ENCODE results near the gene STK32A.

Gene STK32A

DNA sequence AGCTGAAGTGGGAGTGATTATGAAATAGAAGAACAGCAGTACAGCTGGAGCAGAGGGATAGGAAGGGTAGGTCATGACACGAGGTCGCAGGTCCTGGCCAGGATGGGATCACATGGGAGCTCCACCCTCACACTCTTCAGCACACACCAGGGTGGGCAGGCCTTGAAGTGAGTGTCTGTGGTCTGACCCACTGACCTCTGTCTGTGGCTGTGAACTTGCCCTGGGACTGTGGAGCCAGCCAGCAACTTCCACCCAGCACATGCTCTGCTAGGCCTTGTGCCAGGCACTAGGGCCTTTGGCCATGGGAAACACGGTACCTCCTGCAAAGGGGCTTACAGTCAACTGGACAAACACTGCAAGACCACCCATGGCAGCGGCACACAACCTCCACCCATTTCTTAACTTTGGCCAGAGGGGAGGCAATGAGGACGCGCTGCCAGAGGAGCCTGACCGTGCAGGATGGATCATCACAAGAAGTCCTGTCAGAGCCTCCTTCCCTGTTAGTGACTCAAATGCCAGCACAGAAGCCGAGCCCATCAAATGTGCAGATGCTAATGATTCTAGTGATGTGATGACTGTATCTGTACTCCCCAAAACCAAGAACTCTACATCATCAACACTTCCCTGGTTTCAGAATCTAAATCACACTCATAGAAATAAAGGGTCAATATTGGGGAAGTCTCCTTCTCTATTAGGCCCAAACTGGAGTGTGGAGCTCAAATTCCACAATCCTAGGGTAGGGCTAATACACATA, 161.4 kb downstream of the STK32A start:
- DNase-seq: no peak

DNA sequence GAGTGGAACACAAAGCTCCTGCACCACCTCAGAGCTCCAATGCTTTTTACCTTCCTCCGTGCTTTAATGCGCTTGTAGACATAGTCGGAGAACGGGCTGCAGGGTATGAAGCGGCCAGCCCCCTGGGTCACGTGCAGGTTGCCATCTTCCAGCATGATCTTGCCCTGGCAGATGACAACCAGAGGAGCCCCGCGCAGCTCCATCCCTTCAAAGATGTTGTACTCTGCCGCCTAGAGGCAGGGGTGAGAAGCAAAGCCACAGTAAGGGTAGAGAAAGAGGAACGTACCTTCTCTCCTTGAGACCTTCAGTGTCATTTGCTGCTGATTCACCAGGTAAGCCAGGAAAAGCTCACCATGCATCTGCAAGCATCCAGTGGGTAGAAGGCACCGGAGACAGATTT, 162.8 kb downstream of the STK32A start:
- no peak for DNase-seq

DNA sequence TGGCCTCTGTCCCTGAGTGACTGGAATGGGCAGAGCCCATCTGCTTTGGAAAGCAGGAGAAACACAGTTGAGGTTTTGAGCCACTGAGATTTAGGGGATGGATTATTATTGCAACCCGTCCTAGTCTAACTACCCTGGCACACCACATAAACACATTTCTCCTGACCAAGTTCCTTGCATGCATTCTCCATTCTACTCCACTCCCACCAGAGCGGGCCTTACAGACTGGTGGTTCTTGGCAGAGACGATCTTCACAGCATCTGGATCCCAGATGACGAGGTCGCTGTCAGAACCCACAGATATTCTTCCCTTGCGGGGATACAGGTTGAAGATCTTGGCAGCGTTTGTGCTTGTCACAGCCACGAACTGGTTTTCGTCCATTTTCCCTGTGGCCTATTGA, 164.0 kb downstream of the STK32A start:
- DNase-seq: no peak

DNA sequence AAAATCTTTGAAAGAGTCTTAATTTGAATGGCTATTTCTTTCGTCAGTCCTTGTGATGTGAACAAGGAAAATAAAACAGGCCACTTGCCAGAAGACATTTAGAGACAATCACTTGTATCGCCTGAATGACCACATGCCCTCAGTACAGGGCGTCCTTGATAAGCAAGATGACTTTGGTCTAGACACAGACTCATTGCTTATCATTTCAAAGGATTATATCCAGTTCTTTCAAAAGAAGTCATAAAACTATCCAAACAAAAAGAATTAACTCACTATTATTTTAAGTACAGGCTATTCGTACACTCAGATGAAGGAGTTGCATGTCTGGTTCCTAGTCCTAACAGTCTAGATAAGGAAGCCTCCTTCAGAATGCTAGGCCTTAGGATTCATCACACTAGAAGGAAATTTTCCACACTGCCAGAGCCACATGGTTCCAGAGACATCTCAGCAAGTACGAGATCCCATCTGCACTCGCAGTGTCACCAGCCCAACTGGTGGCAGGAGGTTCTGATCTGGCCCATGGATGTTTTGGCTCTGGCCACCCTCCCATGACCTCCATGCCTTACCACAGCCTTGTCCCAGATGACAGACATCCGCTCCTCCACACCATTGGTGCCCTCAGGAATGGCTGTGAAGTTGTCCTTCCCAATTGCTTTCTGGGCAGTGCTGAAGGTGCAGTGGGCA, 165.4 kb downstream of the STK32A start:
- no peak for DNase-seq

DNA sequence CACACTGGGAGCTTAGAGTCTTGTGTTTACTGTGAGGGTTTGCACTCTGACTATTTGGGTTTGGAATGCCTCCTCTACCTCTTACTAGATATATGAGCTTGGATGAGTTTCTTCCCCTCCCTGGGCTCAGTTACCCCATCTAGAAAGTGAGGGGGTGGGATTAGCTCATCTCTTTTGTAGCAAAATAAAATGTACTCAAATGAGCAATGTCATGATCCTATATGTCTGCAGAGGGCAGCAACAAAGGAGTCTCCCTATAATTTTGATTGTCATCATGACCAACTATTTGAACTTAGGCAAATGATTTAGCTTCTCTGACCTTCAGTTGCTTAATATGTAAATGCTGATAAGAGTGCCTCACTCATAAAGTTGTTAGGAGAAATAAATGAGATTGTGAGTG, 166.1 kb downstream of the STK32A start:
- DNase-seq: no peak

DNA sequence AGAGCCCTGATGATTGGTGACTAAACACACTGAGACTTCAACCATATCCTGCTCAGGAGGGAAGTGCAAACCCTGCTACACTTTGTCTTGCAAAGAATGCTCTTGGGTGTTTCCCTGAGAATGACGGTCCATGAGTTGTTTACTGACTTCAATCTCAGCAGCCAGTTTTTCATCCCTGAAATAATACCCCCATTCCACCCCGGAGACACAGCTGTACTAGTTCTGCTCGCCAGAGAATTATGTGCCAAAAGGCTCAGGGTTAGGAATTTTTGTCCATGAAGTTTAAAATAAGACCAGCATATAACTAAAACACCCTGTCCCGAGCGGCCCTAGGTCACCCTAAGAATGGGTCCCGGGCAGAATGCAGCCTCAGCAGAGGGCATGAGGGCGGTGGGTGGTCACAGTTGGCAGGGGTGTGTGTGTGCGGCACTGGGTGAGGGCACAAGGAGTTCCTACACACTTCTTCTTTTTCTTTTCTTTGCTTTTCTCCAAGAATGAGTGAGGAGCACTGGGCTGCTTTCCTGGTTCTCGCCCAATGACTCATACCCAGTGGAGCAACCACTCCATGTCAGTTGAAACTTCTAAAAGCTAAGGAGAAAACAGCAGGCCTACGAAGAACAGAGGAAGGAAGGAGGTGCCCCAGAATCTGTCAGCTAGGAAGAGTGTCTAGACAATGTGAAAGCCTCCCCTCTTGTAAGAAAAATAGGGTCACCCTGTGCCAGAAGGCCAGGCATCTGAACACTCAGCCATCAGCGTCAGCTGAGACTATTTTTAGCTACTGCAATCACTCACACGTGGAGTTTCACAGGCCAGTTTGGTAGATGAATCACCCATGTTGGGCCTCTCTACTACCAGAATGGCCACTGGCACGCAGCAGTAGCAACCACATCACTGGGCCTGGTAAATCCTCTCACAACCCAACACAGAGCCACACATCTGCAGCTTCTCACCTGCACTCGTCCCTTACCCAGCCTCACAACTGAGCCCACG, 169.1 kb downstream of the STK32A start:
- DNase-seq: peak in 1 of 2 donors; percentile 20

DNA sequence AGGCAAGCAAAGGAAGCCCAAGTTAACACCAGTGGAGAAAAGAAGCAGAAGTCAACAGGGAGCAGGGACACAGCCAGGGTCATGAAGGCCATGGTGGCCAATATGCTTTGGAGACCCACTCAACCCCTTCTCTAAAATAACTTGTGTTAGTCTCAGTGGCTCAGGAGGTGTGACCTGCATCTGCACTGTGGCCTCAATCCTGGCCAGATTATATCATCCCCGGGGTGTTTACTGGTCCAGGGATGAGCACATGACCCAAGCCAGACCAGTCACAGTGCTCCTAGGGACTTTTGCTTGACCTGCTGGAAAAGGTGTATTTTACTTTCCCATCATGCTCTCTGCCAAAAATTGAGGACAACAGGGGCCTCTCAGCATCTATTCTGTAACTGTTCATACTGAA, 169.9 kb downstream of the STK32A start:
- DNase-seq: no peak

DNA sequence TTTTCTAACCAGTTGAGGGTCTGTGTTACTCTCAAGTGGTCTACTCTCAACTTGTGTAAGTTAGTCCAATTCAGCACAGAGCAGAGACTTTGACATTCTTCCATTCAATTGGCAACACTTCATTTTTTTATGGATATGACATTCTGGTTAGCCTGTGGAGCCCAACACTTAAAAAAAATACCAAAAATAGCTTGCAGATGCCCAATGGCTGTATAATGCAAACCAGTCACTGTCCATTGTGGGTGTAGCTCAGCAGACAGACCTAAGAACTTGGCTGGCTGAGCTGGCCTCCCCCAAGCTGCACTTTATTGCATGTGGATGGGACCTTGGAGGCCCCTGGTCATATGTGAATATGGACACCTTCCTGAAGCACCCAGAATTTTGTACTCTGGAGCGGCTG, 171.8 kb downstream of the STK32A start:
- no peak for DNase-seq

DNA sequence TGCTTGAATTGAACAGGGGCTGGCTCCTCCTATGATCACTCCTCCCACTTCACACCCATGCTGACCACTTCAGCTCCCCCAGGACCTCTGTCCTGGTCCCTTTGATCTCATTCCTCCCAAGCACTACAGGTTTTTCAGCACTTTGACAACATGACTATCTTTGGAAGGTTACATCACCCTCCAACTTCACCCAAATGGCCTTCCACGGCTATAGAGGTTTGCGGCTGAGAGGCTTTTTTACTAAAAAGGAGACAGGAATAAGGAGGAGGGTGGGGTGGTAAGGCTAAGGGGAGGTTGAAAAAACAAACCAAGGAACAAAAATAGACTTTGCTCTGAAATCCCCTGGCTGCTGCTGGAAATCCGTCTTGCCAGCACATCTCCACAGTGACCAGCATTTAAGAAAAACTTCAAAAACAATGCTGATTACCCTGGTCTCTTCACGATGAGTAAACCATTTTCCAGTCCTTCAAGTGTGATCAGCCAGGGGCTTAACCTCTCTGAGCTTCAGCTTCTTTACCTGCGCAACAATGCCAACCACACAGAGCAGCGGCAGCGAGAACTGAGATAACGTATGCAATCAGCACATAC, 172.4 kb downstream of the STK32A start:
- no peak for DNase-seq

DNA sequence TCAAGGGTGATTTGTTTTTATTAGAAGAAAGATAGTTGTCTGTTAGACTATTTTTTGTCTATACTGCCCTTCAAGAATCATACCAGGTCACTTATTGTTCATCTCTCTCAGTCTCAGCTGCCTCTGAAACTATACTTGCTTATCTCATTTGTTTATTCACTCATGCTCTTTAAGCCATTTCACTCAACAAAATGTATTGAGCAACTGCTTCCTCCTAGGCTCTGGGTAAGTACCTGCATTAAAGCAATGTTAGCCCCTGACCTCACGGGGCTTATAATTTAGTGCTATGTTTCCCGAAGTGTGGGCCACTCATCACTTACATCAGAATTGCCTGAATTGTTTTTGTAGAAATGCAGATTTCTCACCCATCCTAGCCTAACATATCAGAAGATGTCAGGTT, 174.2 kb downstream of the STK32A start:
- DNase-seq: no peak

DNA sequence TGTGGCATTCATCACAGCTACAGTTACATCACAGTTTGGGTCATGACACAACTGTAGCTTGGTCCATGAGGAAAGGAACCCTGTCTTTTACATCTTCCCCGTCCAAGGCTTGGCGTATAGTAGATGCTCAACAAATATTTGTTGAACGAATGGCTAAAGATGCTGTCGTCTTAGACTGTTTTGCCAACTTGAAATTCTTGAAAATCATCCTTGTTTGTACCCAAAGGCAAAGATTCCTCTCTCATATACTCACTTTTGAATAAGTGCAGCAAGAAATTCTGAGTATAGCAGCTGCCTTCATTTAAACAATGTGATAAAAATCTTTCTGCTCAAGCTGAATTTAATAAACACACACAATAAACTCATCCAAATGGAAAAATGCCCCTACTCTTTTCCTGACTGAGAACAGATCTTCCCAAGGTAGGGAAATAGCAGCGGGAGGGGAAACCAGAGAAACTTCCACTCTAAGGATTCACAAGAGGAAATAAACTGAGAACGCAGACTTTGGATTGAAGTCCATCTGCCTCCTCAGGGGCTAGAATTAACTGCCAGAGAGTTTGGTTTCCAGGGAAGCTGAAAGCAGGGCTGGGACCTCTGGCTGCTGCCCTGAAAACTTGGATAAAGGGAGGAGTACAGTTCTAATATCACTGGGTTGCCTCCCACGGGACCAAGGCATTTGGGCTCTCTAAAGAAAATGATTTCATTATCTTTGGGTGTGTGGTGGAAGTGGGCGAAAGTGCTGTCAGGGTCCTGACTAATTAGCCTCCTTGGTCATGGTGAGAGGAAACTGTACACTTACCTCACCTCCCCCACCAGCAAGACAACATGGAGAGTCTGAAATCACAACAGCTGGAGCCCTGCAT, 175.9 kb downstream of the STK32A start:
- DNase-seq: no peak

DNA sequence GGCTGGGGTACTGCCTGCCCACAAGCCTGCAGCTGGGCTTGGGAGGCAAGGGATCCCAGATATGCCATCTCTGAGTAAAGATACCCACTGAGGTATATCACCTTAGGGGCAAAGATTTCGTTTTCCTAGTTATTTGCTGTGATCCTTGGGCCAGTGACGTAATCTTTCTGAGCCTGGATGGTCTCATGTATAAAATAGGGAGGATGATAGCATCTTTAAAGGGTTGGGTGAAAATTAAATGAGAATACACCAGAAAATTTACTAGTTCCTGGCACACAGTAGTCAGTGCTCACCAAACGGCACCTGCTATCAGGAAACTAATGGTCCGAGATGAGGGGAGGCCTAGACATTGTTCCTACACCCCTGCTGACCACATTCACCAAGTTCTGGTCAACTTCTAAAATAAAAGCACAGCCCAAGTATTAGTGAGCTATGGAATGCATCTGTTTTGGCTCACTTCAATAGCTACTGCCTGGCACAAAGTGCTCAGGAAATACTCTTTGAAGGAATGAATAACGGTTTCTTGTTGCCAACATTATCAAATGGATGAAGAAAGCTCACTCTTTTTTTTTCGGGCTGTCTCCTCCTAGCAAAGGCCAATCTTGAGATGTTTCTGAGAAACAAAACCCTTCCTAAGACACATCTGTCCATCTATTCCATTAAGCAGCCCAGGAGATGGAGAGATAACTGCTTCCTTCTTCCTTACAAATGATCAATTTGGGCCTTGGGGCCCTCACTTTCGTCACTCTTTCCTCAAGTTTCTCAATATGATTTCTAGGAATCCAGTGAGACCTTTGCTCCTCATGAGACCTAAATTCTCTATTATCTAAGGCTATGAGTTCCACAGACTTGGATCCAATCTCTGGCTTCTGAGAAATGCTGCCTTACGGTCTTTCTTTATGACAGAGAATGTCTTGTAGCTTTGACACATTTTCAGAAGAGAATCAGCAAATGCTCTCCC, 176.8 kb downstream of the STK32A start:
- DNase-seq: no peak

DNA sequence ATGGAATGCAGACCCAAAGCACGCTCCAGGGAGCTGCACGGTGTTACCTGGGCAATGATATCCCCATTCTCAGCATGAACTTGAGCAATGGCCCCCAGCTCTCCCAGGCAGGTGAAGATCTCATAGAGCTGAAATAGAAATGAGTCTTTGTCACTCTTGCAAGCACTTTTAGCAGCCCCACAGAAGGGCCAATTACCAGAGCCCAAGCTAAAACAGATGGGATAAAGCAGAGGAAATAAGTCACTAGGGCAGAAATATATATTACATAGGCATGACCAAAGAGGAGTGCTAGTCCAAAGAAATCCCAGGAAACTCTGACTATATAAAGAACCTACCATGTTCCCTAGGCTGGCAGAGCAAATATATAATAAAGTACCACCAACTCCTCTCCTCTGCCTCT, 177.7 kb downstream of the STK32A start:
- DNase-seq: no peak

DNA sequence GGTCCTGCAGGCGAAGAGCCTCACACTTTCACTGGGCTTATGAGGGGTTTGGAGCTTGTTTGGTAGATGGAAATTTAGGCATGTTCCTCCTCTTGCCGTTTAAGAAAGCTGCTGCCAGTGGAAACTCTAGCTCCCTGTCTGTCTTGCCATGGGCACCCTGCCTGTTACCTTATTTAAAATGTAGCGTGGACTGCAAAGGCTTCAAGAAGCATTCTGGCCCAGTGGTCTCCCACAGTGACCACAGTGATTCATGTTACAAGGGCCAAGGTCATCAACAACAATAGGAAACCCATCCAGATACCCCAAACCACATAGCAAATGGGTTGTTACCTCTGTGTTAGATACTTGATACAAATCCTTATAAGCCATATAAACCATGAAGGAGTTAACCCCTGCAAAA, 178.4 kb downstream of the STK32A start:
- no peak for DNase-seq

DNA sequence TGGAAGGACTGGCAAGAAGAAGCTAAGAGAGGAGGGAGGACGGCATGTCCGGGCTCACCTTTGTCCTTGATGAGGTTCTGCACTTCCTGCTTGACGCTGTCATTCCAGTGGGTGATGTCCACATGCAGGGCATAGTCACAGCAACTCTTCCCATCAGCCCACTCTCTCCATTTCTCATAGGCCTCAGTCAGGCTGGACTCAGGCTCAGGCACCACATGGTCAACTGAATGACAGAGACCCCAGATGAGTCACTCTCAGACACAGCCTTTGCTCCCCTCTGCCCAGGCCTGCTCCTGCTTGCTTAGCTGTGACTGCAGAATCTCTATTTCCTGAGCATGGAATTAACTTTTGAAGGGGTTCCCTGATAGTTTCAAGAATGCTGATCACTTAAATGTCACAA, 180.8 kb downstream of the STK32A start:
- DNase-seq: no peak

DNA sequence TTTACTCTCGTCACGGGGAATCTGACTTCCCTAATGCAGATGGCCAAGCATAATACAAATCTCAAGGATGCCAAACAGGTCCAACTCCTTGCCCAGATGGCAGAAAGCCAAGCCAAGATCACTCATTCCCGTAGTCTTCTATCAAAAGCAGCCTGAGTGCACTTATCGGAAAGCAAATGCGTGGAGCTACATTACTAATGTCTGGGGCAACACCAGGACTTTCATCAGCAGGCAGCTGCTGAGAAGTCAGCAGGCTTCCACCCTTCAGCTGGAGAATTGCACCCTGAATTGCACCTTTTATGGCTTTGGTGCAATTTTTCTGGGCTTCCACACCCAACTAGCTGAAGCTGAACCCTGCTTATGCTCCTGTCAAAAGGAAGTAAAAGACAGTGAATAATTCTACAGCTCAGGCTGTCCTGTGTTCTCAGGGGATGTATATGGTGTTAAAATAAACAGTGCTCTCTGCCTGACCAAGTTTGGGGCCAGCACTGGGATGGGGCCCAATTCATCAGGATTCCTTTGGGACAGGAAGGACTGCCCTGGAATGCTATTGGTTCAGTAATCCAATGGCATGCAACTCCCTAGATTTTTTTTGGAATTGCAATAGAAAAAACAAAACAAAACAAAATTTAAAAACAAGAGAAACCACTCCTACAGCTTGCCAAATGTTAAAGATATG, 182.4 kb downstream of the STK32A start:
- DNase-seq: no peak

DNA sequence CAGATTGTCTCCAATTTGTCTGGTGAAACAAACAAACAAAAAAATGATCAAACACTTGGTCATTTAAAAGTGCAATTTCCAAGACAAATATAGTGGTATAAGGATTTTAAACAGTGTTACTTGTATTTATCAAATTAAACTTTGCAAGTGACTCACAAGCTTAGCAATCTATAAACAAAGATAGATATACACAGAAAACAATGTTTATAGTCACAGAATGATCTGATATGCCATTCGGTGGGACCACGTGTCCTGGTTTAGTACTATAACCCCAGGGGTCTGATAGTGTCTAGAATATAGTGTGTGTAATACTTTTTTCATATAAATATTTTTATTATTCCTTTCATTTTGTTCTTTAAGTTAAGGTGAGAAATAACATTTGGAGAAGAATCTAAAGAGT, 183.8 kb downstream of the STK32A start:
- no peak for DNase-seq

DNA sequence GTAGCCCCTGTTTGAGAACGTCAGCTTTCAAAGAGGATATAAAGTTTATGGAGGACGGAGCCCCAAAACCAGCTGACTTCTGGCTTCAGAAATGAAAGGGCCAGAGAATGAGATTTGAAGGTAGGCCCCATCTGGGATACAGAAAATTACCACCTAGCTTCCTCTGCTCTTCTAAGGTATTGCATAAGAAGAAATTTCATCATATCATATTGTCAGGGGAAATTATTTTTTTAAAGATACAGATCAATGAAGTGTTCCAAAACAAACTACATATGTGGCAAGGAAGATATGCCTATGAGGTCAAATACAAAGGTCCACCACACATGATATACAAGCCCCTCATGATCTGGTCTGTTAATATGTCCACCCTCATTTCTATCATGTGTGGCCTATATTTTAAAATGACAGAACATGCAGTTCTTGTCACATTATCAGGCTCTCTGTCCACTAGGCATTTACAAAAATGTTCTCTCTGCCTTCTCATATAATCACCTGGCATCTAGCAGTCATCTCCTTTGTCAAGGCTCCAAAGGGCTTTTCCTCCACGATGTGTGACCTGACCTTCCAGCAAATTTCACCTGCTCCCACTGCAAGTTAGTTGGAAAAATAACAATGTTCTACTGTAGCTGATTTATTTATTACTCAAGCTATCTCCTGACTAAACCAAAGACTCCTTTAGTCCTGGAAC, 192.0 kb downstream of the STK32A start:
- DNase-seq: no peak

DNA sequence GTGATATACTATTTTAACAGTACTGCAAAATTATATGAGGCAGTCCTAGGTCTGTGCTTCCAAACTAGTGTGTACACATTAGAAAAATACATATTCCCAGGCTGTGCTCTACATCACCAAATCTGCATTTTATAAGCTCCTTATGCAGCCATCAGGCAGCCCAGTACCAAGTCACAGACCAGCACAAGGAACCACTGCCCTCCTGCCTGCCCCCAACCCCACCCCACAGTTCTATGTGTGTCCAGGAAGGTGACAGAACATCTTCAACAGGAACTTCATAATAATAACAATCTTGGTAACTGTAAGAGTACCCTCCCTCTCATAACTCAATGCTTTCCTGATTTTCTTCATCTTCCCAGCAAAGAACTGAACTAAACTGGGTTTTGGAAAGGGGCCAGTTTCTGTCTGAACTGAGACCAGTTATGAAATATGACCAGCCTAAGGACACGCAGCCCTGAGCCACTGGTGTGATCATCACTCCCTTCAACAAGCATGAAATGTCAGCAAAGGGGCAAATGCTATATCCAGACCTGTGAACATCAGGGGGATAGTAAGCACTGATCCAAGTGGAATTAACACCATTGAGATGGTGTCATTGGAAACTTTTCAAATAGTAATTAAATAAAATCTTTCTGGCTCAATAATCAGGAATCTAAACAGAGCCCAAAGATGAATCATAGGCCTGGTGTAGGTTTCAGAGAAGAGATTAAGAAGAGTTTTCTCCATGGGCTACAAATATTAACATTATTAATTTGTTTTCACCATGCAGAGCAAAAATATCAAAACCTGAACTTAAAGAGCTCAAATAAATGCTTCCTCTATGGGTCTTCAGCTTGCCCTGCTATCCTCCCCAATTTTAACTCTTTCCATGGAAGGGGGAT, 192.9 kb downstream of the STK32A start:
- DNase-seq: no peak
